DMS79 treated with DMSO at 0.1 percent for 48 hours (cell line): ENCODE measurements around the gene ATAD3A.
"Not testable (repeated sequence)": the region's sequence is repeated elsewhere in the genome, so short reads cannot be mapped to it uniquely, and the experiment has no call there.

Experiments
- DNase-seq: peaks from one replicate; lab custom pipeline; 2025; lab: John Stamatoyannopoulos, UW

The ATAD3A gene

GRCh38 chr1:1511533-1512285, at the start of gene ATAD3A:
Gene ATAD3A, plus strand, starts transcription at chr1:1512162. Its CDS starts 107 bp downstream, at chr1:1512269.
- peak; percentile 93 for DNase-seq

- DNase-seq: peak; percentile 44
Measured at GRCh38 chr1:1462318-1462966, 49.5 kb upstream of the ATAD3A start.

- no peak for DNase-seq
Measured at GRCh38 chr1:1463312-1463711, 48.6 kb upstream of the ATAD3A start.

GRCh38 chr1:1468196-1468985, 43.6 kb upstream of the ATAD3A start:
- DNase-seq: not testable (repeated sequence)

GRCh38 chr1:1470626-1471388, 41.2 kb upstream of the ATAD3A start:
- DNase-seq: peak; percentile 71

GRCh38 chr1:1471389-1472052, 40.4 kb upstream of the ATAD3A start, which contains the start of gene ATAD3B:
Gene ATAD3B, plus strand, starts transcription at chr1:1471765. Its CDS starts 120 bp downstream, at chr1:1471885.
- peak; percentile 94 for DNase-seq

- not testable (repeated sequence) for DNase-seq
Measured at GRCh38 chr1:1472053-1472876, 39.7 kb upstream of the ATAD3A start.

GRCh38 chr1:1476011-1476410, 36.0 kb upstream of the ATAD3A start:
- DNase-seq: not testable (repeated sequence)

GRCh38 chr1:1477206-1477605, 34.8 kb upstream of the ATAD3A start:
- no peak for DNase-seq

- DNase-seq: no peak
Measured at GRCh38 chr1:1479547-1480487, 32.1 kb upstream of the ATAD3A start.

- DNase-seq: not testable (repeated sequence)
Measured at GRCh38 chr1:1480488-1480867, 31.5 kb upstream of the ATAD3A start.

- not testable (repeated sequence) for DNase-seq
Measured at GRCh38 chr1:1481811-1482210, 30.2 kb upstream of the ATAD3A start.

- DNase-seq: no peak
Measured at GRCh38 chr1:1482856-1483255, 29.1 kb upstream of the ATAD3A start.

- no peak for DNase-seq
Measured at GRCh38 chr1:1483714-1484113, 28.2 kb upstream of the ATAD3A start.

- DNase-seq: not testable (repeated sequence)
Measured at GRCh38 chr1:1484976-1485750, 26.8 kb upstream of the ATAD3A start.

- not testable (repeated sequence) for DNase-seq
Measured at GRCh38 chr1:1485755-1486317, 26.1 kb upstream of the ATAD3A start.

GRCh38 chr1:1487701-1488100, 24.3 kb upstream of the ATAD3A start:
- no peak for DNase-seq

GRCh38 chr1:1489231-1489630, 22.7 kb upstream of the ATAD3A start:
- no peak for DNase-seq
